ENCODE data around the gene KRTAP4-4.
"Not testable (repeated sequence)": the region's sequence is repeated elsewhere in the genome, so short reads cannot be mapped to it uniquely, and the experiment has no call there.

KRTAP4-4 gene

DNA sequence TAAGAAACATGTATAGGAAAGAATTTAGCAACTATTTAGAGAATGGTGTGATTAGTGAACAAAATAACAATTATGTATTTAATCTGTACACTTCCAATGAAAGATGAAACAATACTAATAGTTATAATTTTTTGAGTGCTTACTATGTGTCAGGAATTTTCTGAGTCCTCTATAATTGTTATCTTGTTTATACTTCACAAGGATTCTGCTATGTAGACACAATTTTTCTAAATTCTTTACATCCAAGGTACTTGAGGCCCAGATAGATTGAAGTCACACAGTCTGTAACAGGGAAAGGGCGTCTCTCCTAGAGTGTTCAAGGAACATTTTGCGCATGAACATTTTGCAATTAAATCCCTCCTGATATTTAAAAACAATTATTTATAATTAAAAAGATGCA lies 35.5 kb downstream of the KRTAP4-4 start:
- Histone ChIP-seq H3K36me3 (ENCODE audit: insufficient read depth) (no peaks in the 10 kb centered on the region), H3K27ac (no peak overlapping the region), H2AFZ (ENCODE audit: low read depth) (no peak overlapping the region), H3K27me3 (ENCODE audit: insufficient read depth, low read depth) (no peaks in the 10 kb centered on the region), H3K9ac (no peak overlapping the region), H3K4me3 (IDR thresholded peaks at IDR 0.05; ENCODE audit: insufficient read depth, low read depth, low read length) (no peak overlapping the region), H3K4me2 (no peak overlapping the region), H3K4me1 (ENCODE audit: low read depth, poor library complexity, severe bottlenecking) (no peaks in the 10 kb centered on the region), H3K79me2 (ENCODE audit: insufficient read depth, low read depth) (no peaks in the 10 kb centered on the region), H4K20me1 (ENCODE audit: insufficient read depth) (no peaks in the 10 kb centered on the region)
- TF ChIP-seq, protein P1, sequence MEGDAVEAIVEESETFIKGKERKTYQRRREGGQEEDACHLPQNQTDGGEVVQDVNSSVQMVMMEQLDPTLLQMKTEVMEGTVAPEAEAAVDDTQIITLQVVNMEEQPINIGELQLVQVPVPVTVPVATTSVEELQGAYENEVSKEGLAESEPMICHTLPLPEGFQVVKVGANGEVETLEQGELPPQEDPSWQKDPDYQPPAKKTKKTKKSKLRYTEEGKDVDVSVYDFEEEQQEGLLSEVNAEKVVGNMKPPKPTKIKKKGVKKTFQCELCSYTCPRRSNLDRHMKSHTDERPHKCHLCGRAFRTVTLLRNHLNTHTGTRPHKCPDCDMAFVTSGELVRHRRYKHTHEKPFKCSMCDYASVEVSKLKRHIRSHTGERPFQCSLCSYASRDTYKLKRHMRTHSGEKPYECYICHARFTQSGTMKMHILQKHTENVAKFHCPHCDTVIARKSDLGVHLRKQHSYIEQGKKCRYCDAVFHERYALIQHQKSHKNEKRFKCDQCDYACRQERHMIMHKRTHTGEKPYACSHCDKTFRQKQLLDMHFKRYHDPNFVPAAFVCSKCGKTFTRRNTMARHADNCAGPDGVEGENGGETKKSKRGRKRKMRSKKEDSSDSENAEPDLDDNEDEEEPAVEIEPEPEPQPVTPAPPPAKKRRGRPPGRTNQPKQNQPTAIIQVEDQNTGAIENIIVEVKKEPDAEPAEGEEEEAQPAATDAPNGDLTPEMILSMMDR (conservative IDR thresholded peaks at IDR 0.05; ENCODE audit: low read depth, low read length) = no peak

DNA sequence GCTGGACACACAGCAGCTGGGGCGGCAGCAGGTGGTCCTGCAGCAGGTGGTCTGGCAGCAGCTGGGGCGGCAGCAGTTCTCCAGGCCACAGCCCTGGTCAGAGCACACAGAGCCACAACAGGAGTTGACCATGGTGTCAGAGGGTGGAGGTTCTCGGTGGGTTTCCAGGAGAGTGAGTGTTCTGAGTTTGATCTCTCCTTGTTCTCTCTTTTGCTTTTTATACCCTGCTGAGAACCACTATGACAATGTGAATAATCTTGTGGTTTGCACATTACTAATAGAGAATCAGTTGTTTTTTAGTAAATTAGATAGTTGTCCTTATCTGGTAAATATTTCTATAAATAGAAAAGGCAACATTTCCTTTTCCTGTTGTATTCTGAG lies 36.6 kb downstream of the KRTAP4-4 start, which contains the start of gene KRTAP4-12:
TSS of gene KRTAP4-12 (minus strand) at position 192 of the 381 bp plus-strand sequence. CDS start at position 132, 60 bp downstream.
- H3K4me1 ChIP-seq (ENCODE audit: low read depth, poor library complexity, severe bottlenecking); H3K27me3 ChIP-seq (ENCODE audit: insufficient read depth, low read depth); H3K9ac ChIP-seq; H3K4me2 ChIP-seq; H2AFZ ChIP-seq (ENCODE audit: low read depth); H3K27ac ChIP-seq; H3K4me3 ChIP-seq (IDR thresholded peaks at IDR 0.05; ENCODE audit: insufficient read depth, low read depth, low read length); H3K79me2 ChIP-seq (ENCODE audit: insufficient read depth, low read depth); H4K20me1 ChIP-seq (ENCODE audit: insufficient read depth); H3K36me3 ChIP-seq (ENCODE audit: insufficient read depth): not testable (repeated sequence)

DNA sequence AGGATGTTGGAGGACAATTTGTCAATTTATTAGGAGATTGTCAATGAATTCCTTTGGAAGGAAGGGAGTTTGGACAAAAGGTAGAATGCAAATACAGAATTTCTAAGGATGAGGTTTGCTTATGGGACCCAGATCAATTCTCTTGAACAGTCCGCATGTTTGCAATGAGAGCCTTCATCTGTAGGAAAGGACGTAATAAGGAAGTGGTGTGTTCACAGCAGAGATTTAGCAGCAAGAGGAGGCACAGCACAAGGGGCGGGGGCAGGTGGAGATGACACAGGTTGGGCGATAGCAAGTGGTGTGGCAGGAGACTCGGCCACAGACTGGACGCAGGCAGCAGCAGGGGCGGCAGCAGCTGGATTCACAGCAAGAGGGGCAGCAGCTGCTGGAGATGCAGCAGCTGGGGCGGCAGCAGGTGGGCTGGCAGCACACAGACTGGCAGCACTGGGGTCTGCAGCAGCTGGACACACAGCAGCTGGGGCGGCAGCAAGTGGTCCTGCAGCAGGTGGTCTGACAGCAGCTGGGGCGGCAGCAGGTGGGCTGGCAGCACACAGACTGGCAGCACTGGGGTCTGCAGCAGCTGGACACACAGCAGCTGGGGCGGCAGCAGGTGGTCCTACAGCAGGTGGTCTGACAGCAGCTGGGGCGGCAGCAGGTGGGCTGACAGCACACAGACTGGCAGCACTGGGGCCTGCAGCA lies 37.1 kb downstream of the KRTAP4-4 start:
- not testable (repeated sequence) for H3K4me2 ChIP-seq; H3K4me1 ChIP-seq (ENCODE audit: low read depth, poor library complexity, severe bottlenecking); H3K79me2 ChIP-seq (ENCODE audit: insufficient read depth, low read depth); H3K36me3 ChIP-seq (ENCODE audit: insufficient read depth); H3K4me3 ChIP-seq (IDR thresholded peaks at IDR 0.05; ENCODE audit: insufficient read depth, low read depth, low read length); H3K27me3 ChIP-seq (ENCODE audit: insufficient read depth, low read depth); H2AFZ ChIP-seq (ENCODE audit: low read depth); H4K20me1 ChIP-seq (ENCODE audit: insufficient read depth); H3K27ac ChIP-seq; H3K9ac ChIP-seq

DNA sequence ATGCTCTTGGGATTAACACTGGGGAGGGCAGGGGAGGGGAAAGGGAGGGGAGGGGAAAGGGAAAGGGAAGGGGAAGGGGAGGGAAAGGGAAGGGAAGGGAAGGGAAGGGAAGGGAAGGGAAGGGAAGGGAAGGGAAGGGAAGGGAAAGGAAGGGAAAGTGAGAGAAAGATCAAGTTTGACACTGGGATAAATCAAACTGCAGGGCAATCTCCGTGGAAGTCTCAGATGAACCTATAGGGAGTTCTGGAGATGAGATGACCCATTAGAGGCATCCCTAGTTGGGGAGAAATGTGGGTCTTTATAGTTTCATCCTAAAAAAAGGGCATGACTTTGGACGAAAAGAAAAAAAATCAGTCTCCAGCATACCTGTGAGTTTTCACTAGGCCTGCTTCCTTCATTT lies 38.8 kb downstream of the KRTAP4-4 start:
- Histone ChIP-seq H3K36me3 (ENCODE audit: insufficient read depth) (no peaks in the 10 kb centered on the region), H3K4me1 (ENCODE audit: low read depth, poor library complexity, severe bottlenecking) (no peaks in the 10 kb centered on the region), H3K27ac (no peak overlapping the region), H3K27me3 (ENCODE audit: insufficient read depth, low read depth) (no peaks in the 10 kb centered on the region), H3K4me3 (IDR thresholded peaks at IDR 0.05; ENCODE audit: insufficient read depth, low read depth, low read length) (no peak overlapping the region), H3K4me2 (no peak overlapping the region), H3K79me2 (ENCODE audit: insufficient read depth, low read depth) (no peaks in the 10 kb centered on the region), H4K20me1 (ENCODE audit: insufficient read depth) (no peaks in the 10 kb centered on the region), H2AFZ (ENCODE audit: low read depth) (no peak overlapping the region), H3K9ac (no peak overlapping the region)
- TF ChIP-seq, protein P1 (conservative IDR thresholded peaks at IDR 0.05; ENCODE audit: low read depth, low read length) = no peak

GRCh38 chr17:41119696-41120690 lies 40.6 kb downstream of the KRTAP4-4 start:
- H3K4me3 ChIP-seq (IDR thresholded peaks at IDR 0.05; ENCODE audit: insufficient read depth, low read depth, low read length); H3K36me3 ChIP-seq (ENCODE audit: insufficient read depth); H3K27me3 ChIP-seq (ENCODE audit: insufficient read depth, low read depth); H3K9ac ChIP-seq; H3K79me2 ChIP-seq (ENCODE audit: insufficient read depth, low read depth); H3K27ac ChIP-seq; H3K4me2 ChIP-seq; H2AFZ ChIP-seq (ENCODE audit: low read depth); H4K20me1 ChIP-seq (ENCODE audit: insufficient read depth); H3K4me1 ChIP-seq (ENCODE audit: low read depth, poor library complexity, severe bottlenecking): not testable (repeated sequence)
